WTC11 (cell line): ENCODE data around the gene RANBP10. TPM values are rescaled to one million over a fixed set of nuclear protein-coding genes. Genes with fewer than 3 reads are reported as not detected.
A peak's percentile ranks its signal among the peaks of the same experiment; 100 is the strongest.

Experiments
- ATAC-seq: fragments of 200-7000 bp; cut with Tn5 transposase; 2 replicates; pipeline ENCODE4 v1.10.0; 2021; ENCODE audit warnings: mild to moderate bottlenecking, moderate library complexity
- CTCF ChIA-PET: fragments of 300-600 bp; sonication (Branson Sonifier 250); formaldehyde crosslinking; loops from one replicate; lab custom pipeline; 2021; ENCODE audit warnings: antibody characterized with exemption; lab: Charles Lee
- POLR2A ChIA-PET: fragments of 350-600 bp; sonication (Branson Sonifier 250); formaldehyde crosslinking; loops from one replicate; lab custom pipeline; 2021; ENCODE audit warnings: antibody characterized with exemption; lab: Charles Lee
- DNase-seq: peaks from one replicate; pipeline ENCODE4 v3.0.0; 2021; ENCODE audit warnings: low spot score
- H3K27ac Mint-ChIP-seq: 2 replicates; pipeline ENCODE4 v1.8.0; 2021; ENCODE audit warnings: mixed read lengths
- H3K27me3 Mint-ChIP-seq: 2 replicates; pipeline ENCODE4 v1.8.0; 2021; ENCODE audit warnings: low read depth, mild to moderate bottlenecking, moderate library complexity, mixed read lengths
- H3K36me3 Mint-ChIP-seq: 2 replicates; pipeline ENCODE4 v1.8.0; 2021; ENCODE audit warnings: mixed read lengths
- H3K4me1 Mint-ChIP-seq: 2 replicates; pipeline ENCODE4 v1.8.0; 2022; ENCODE audit warnings: mixed read lengths
- H3K4me3 Mint-ChIP-seq: 2 replicates; pipeline ENCODE4 v1.8.0; 2021; ENCODE audit warnings: mild to moderate bottlenecking, moderate library complexity, mixed read lengths
- H3K9me3 Mint-ChIP-seq: 2 replicates; pipeline ENCODE4 v1.8.0; 2021; ENCODE audit warnings: mixed read lengths
- ATF1 ChIP-seq: sonication (generic); formaldehyde crosslinking; IDR thresholded peaks from 2 replicates; pipeline ENCODE4 v1.8.1; 2023; ENCODE audit warnings: mild to moderate bottlenecking, moderate library complexity, missing genetic modification reagents
- ATF2 ChIP-seq: sonication (generic); formaldehyde crosslinking; IDR thresholded peaks from 2 replicates; pipeline ENCODE4 v1.8.1; 2022; ENCODE audit warnings: low read depth, missing genetic modification reagents, borderline replicate concordance
- CTCF ChIP-seq: fragments of 200-600 bp; IDR thresholded peaks from 2 replicates; pipeline ENCODE4 v1.8.0; 2022; ENCODE audit warnings: antibody characterized with exemption
- ERG ChIP-seq: fragments of 250-450 bp; sonication (Bioruptor Pico); IDR thresholded peaks from 2 replicates; pipeline ENCODE4 v1.8.0; 2021; ENCODE audit warnings: mild to moderate bottlenecking
- FOXK1 ChIP-seq: sonication (generic); formaldehyde crosslinking; IDR thresholded peaks from 2 replicates; pipeline ENCODE4 v1.8.0; 2022; ENCODE audit warnings: mild to moderate bottlenecking, moderate library complexity, missing genetic modification reagents
- GABPB1 ChIP-seq: sonication (generic); formaldehyde crosslinking; IDR thresholded peaks from 2 replicates; pipeline ENCODE4 v1.8.1; 2023; ENCODE audit warnings: mild to moderate bottlenecking, missing genetic modification reagents
- NFE2L1 ChIP-seq: sonication (generic); formaldehyde crosslinking; IDR thresholded peaks from 2 replicates; pipeline ENCODE4 v1.8.1; 2023; ENCODE audit warnings: missing genetic modification reagents
- NR1H2 ChIP-seq: sonication (generic); formaldehyde crosslinking; IDR thresholded peaks from 2 replicates; pipeline ENCODE4 v1.9.0; 2021; ENCODE audit warnings: mild to moderate bottlenecking, moderate library complexity, missing genetic modification reagents
- PREB ChIP-seq: sonication (generic); formaldehyde crosslinking; IDR thresholded peaks from 2 replicates; pipeline ENCODE4 v1.8.1; 2022; ENCODE audit warnings: mild to moderate bottlenecking, missing genetic modification reagents, moderate library complexity, borderline replicate concordance
- TEAD1 ChIP-seq: sonication (generic); formaldehyde crosslinking; IDR thresholded peaks from 2 replicates; pipeline ENCODE4 v1.8.0; 2022; ENCODE audit warnings: mild to moderate bottlenecking, missing genetic modification reagents
- ZBTB21 ChIP-seq: sonication (generic); formaldehyde crosslinking; IDR thresholded peaks from 2 replicates; pipeline ENCODE4 v1.8.1; 2023; ENCODE audit warnings: mild to moderate bottlenecking, missing genetic modification reagents, borderline replicate concordance
- ZNF671 ChIP-seq: fragments of 250-450 bp; sonication (Bioruptor Pico); IDR thresholded peaks from 2 replicates; pipeline ENCODE4 v1.8.0; 2021; ENCODE audit warnings: mild to moderate bottlenecking
- total RNA-seq: library from RNA; stranded (reverse); gene quantifications from 3 replicates; pipeline ENCODE4 v1.2.3, GENCODE V29; 2021
- TF ChIP-seq, protein P1 (sequence below): fragments of 250-450 bp; sonication (Bioruptor Pico); IDR thresholded peaks from 2 replicates; pipeline ENCODE4 v1.9.0; 2021; ENCODE audit warnings: mild to moderate bottlenecking
- TF ChIP-seq, protein P2 (sequence below): fragments of 250-450 bp; sonication (Bioruptor Pico); IDR thresholded peaks from 2 replicates; pipeline ENCODE4 v1.9.0; 2021; ENCODE audit warnings: mild to moderate bottlenecking, borderline replicate concordance

The RANBP10 gene
- total RNA-seq, 1 experiment from 2014 or later = 14.0 TPM

GRCh38 chr16:67726106-67727034 lies 80.0 kb downstream of the RANBP10 start:
- no peak for ATAC-seq
- no peaks in the 10 kb centered on the region for H3K27me3 Mint-ChIP-seq
- CTCF ChIA-PET = interaction anchor here (0.9 to 3.9 kb wide), 2 partner anchors 54 to 90 kb away, joined by 3 to 10 read pairs; no protein-coding TSS in a partner anchor

GRCh38 chr16:67723911-67724305 lies 82.5 kb downstream of the RANBP10 start:
- ATAC-seq (no peak), DNase-seq (no peak)
- Mint-ChIP-seq H3K4me1 (peaks cover 8% of the 10 kb centered on the region), H3K9me3 (no peaks in the 10 kb centered on the region), H3K36me3 (peaks cover 5% of the 10 kb centered on the region), H3K27me3 (no peaks in the 10 kb centered on the region), H3K27ac (no peak overlapping the region), H3K4me3 (no peak overlapping the region)
- ChIA-PET POLR2A (no interaction called here), CTCF (interaction anchor here (0.5 to 3.9 kb wide), 2 partner anchors 93 to 464 kb away, joined by 4 to 10 read pairs; no protein-coding TSS in a partner anchor)
- TF ChIP-seq ZNF671 (CRISPR knock-in tag) = no peak

More at GRCh38 chr16:67726106-67727034, 80.0 kb downstream of the RANBP10 start:
- Mint-ChIP-seq H3K4me3 (no peak overlapping the region), H3K27ac (no peak overlapping the region), H3K4me1 (no peaks in the 10 kb centered on the region)
- no peak for TF ChIP-seq ATF1 (CRISPR knock-in tag)
- TF ChIP-seq GABPB1 (CRISPR knock-in tag) = 0 out of 2 replicates have a peak, but pooled peaks have one; percentile 26
- TF ChIP-seq, all 79 proteins: peak for 1
- H3K36me3 Mint-ChIP-seq = peaks cover 17% of the 10 kb centered on the region
- DNase-seq = no peak
- POLR2A ChIA-PET = no interaction called here
- no peaks in the 10 kb centered on the region for H3K9me3 Mint-ChIP-seq

DNA sequence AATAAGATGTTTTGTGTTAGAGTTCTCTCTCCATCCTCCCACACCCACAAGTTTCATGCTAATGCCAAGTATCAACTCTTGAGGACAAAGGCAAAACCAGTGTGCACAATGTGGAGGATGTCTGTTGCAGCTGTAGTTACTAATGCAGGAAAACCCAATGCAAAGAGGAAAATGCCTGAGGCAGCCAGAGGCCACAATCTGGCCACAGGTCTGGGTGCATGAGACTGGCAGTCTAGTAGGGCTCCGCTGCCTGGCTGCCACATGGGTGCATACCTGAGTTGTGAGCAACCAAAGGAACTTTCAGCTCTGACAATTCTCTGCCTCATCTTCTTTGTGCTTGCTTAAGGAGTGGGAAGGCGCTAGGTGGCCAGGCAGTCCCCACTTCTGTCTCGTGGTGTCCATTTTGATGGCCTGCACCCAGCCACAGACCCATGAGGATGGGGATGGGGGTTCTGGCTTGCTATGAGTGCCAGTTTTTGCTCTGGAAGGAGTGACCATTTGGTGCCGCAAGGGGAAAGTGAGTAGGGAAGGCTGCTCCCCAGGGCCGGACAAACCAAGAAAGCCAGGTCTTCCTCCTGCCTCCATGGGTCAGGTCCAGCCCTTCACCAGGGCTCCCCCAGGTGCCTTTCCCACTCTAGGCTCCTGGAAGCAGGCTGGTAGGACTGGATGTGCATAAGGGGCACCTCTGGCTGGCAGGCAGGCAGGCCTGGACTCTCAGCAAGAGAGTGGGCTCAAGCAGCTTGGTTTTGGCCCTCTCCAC lies 83.0 kb downstream of the RANBP10 start:
- Mint-ChIP-seq H3K27me3 (no peaks in the 10 kb centered on the region), H3K36me3 (peaks cover 2% of the 10 kb centered on the region; the same call in 1 of the 2 replicates), H3K27ac (peak overlapping the region; percentile 70; the same call in 1 of the 2 replicates), H3K4me1 (peaks cover 12% of the 10 kb centered on the region), H3K4me3 (no peak overlapping the region), H3K9me3 (no peaks in the 10 kb centered on the region)
- ATAC-seq (no peak), DNase-seq (no peak)
- CTCF ChIA-PET = interaction anchor here (3.9 kb wide), 1 partner anchor 93 kb away, joined by 10 read pairs; no protein-coding TSS in a partner anchor
- TF ChIP-seq ERG (CRISPR knock-in tag) = no peak
- POLR2A ChIA-PET = no interaction called here

- H3K4me1 Mint-ChIP-seq = peaks cover 19% of the 10 kb centered on the region
- POLR2A ChIA-PET = no interaction called here
- TF ChIP-seq ATF2 (CRISPR knock-in tag) (no peak), TEAD1 (CRISPR knock-in tag) (no peak), CTCF (no peak), NFE2L1 (CRISPR knock-in tag) (no peak), PREB (no peak), ZBTB21 (no peak), FOXK1 (CRISPR knock-in tag) (no peak), NR1H2 (CRISPR knock-in tag) (no peak)
- TF ChIP-seq, protein P1, sequence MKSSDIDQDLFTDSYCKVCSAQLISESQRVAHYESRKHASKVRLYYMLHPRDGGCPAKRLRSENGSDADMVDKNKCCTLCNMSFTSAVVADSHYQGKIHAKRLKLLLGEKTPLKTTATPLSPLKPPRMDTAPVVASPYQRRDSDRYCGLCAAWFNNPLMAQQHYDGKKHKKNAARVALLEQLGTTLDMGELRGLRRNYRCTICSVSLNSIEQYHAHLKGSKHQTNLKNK = no peak
- TF ChIP-seq, protein P2, sequence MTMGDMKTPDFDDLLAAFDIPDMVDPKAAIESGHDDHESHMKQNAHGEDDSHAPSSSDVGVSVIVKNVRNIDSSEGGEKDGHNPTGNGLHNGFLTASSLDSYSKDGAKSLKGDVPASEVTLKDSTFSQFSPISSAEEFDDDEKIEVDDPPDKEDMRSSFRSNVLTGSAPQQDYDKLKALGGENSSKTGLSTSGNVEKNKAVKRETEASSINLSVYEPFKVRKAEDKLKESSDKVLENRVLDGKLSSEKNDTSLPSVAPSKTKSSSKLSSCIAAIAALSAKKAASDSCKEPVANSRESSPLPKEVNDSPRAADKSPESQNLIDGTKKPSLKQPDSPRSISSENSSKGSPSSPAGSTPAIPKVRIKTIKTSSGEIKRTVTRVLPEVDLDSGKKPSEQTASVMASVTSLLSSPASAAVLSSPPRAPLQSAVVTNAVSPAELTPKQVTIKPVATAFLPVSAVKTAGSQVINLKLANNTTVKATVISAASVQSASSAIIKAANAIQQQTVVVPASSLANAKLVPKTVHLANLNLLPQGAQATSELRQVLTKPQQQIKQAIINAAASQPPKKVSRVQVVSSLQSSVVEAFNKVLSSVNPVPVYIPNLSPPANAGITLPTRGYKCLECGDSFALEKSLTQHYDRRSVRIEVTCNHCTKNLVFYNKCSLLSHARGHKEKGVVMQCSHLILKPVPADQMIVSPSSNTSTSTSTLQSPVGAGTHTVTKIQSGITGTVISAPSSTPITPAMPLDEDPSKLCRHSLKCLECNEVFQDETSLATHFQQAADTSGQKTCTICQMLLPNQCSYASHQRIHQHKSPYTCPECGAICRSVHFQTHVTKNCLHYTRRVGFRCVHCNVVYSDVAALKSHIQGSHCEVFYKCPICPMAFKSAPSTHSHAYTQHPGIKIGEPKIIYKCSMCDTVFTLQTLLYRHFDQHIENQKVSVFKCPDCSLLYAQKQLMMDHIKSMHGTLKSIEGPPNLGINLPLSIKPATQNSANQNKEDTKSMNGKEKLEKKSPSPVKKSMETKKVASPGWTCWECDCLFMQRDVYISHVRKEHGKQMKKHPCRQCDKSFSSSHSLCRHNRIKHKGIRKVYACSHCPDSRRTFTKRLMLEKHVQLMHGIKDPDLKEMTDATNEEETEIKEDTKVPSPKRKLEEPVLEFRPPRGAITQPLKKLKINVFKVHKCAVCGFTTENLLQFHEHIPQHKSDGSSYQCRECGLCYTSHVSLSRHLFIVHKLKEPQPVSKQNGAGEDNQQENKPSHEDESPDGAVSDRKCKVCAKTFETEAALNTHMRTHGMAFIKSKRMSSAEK (CRISPR knock-in tag) = no peak
These were observed 86.1 kb downstream of the RANBP10 start for GRCh38 chr16:67720236-67720635.

More at GRCh38 chr16:67720236-67720635, 86.1 kb downstream of the RANBP10 start:
- DNase-seq (no peak), ATAC-seq (no peak)
- Mint-ChIP-seq H3K9me3 (no peaks in the 10 kb centered on the region), H3K27ac (no peak overlapping the region), H3K4me3 (peak overlapping the region; percentile 91), H3K36me3 (no peaks in the 10 kb centered on the region), H3K27me3 (no peaks in the 10 kb centered on the region)
- CTCF ChIA-PET = interaction anchor here (1.0 to 3.7 kb wide), 3 partner anchors 57 to 96 kb away, joined by 6 to 18 read pairs (median 12); partner anchors contain the start of genes RANBP10 and TSNAXIP1
